ENCODE measurements around the gene ZNF12.
"Not testable (repeated sequence)": the region's sequence is repeated elsewhere in the genome, so short reads cannot be mapped to it uniquely, and the experiment has no call there.

Gene ZNF12

GRCh38 chr7:6691103-6691502 lies 15.6 kb downstream of the ZNF12 start:
- no peak for DNase-seq

- no peak for DNase-seq
Observed at GRCh38 chr7:6680146-6680545, 26.6 kb downstream of the ZNF12 start.

- DNase-seq: no peak
Observed at GRCh38 chr7:6675807-6676405, 30.8 kb downstream of the ZNF12 start.

GRCh38 chr7:6670851-6671250 lies 35.9 kb downstream of the ZNF12 start:
- not testable (repeated sequence) for DNase-seq

GRCh38 chr7:6658618-6659345 lies 48.0 kb downstream of the ZNF12 start:
- no peak for DNase-seq

GRCh38 chr7:6656413-6656812 lies 50.3 kb downstream of the ZNF12 start:
- DNase-seq: no peak

- DNase-seq: no peak
Observed at GRCh38 chr7:6655636-6656385, 50.9 kb downstream of the ZNF12 start.

GRCh38 chr7:6654842-6655610 lies 51.7 kb downstream of the ZNF12 start:
- DNase-seq: no peak

- no peak for DNase-seq
Observed at GRCh38 chr7:6654113-6654841, 52.5 kb downstream of the ZNF12 start.

GRCh38 chr7:6653071-6654003 lies 53.4 kb downstream of the ZNF12 start:
- DNase-seq: no peak

- no peak for DNase-seq
Observed at GRCh38 chr7:6652446-6653011, 54.2 kb downstream of the ZNF12 start.

GRCh38 chr7:6651851-6652445 lies 54.8 kb downstream of the ZNF12 start:
- no peak for DNase-seq

- DNase-seq: no peak
Observed at GRCh38 chr7:6650521-6651011, 56.2 kb downstream of the ZNF12 start.

- DNase-seq: no peak
Observed at GRCh38 chr7:6650086-6650485, 56.7 kb downstream of the ZNF12 start.

GRCh38 chr7:6649241-6649961 lies 57.3 kb downstream of the ZNF12 start:
- DNase-seq: no peak

- no peak for DNase-seq
Observed at GRCh38 chr7:6648815-6649104, 58.0 kb downstream of the ZNF12 start.

- no peak for DNase-seq
Observed at GRCh38 chr7:6648066-6648814, 58.5 kb downstream of the ZNF12 start.

- DNase-seq: no peak
Observed at GRCh38 chr7:6647541-6647940, 59.2 kb downstream of the ZNF12 start.

- DNase-seq: no peak
Observed at GRCh38 chr7:6647080-6647479, 59.7 kb downstream of the ZNF12 start.
